HL-60 (cell line): ENCODE data around the gene POLR3G.

Experiments used
- GABPA ChIP-seq: IDR thresholded peaks from 2 replicates; pipeline ENCODE4 v1.6.1; 2012; ENCODE audit warnings: low read depth
- SPI1 ChIP-seq: IDR thresholded peaks from 2 replicates; pipeline ENCODE4 v1.6.1; 2012; ENCODE audit warnings: low read depth, mild to moderate bottlenecking, borderline replicate concordance
- TF ChIP-seq, protein P1 (sequence below): IDR thresholded peaks from 2 replicates; pipeline ENCODE4 v1.6.1; 2012; ENCODE audit warnings: low read depth; ENCODE audit not compliant: insufficient replicate concordance
- TF ChIP-seq, protein P2 (sequence below): IDR thresholded peaks from one replicate; pipeline ENCODE4 v1.5.1; 2011; ENCODE audit warnings: low read length, control low read depth, inconsistent platforms; ENCODE audit not compliant: insufficient read depth

DNA sequence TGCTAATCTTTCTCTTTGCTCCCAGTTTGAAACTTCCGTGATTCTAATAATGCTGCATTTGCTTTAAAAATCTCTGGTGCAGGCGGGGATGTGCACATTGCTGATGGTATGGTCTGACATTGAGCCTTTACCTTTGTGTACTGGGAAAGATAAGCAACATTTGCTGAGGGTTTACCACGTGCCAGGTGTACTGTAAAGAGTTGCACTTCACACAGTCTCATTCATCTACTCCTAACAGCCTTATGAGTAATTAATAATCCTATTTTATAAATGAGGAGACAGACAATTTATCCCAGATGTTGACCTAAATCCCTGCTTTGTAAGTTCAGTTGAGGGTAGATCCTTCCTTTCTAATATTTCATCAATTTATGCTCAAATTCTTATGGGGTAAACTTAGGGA lies 83.2 kb downstream of the POLR3G start:
- TF ChIP-seq, protein P1, sequence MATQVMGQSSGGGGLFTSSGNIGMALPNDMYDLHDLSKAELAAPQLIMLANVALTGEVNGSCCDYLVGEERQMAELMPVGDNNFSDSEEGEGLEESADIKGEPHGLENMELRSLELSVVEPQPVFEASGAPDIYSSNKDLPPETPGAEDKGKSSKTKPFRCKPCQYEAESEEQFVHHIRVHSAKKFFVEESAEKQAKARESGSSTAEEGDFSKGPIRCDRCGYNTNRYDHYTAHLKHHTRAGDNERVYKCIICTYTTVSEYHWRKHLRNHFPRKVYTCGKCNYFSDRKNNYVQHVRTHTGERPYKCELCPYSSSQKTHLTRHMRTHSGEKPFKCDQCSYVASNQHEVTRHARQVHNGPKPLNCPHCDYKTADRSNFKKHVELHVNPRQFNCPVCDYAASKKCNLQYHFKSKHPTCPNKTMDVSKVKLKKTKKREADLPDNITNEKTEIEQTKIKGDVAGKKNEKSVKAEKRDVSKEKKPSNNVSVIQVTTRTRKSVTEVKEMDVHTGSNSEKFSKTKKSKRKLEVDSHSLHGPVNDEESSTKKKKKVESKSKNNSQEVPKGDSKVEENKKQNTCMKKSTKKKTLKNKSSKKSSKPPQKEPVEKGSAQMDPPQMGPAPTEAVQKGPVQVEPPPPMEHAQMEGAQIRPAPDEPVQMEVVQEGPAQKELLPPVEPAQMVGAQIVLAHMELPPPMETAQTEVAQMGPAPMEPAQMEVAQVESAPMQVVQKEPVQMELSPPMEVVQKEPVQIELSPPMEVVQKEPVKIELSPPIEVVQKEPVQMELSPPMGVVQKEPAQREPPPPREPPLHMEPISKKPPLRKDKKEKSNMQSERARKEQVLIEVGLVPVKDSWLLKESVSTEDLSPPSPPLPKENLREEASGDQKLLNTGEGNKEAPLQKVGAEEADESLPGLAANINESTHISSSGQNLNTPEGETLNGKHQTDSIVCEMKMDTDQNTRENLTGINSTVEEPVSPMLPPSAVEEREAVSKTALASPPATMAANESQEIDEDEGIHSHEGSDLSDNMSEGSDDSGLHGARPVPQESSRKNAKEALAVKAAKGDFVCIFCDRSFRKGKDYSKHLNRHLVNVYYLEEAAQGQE: no peak
- TF ChIP-seq, protein P2, sequence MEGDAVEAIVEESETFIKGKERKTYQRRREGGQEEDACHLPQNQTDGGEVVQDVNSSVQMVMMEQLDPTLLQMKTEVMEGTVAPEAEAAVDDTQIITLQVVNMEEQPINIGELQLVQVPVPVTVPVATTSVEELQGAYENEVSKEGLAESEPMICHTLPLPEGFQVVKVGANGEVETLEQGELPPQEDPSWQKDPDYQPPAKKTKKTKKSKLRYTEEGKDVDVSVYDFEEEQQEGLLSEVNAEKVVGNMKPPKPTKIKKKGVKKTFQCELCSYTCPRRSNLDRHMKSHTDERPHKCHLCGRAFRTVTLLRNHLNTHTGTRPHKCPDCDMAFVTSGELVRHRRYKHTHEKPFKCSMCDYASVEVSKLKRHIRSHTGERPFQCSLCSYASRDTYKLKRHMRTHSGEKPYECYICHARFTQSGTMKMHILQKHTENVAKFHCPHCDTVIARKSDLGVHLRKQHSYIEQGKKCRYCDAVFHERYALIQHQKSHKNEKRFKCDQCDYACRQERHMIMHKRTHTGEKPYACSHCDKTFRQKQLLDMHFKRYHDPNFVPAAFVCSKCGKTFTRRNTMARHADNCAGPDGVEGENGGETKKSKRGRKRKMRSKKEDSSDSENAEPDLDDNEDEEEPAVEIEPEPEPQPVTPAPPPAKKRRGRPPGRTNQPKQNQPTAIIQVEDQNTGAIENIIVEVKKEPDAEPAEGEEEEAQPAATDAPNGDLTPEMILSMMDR: no peak
- TF ChIP-seq GABPA (no peak), SPI1 (no peak)
